Activated CD4-positive, alpha-beta T cell treated with anti-CD3 and anti-CD28 coated beads, Interleukin-2, amount 50 U/mL, for 24 hours (primary cell): ENCODE data around the gene SFSWAP.
"Not testable (repeated sequence)": the region's sequence is repeated elsewhere in the genome, so short reads cannot be mapped to it uniquely, and the experiment has no call there.

Experiments
- DNase-seq, 2 donors: peaks; one replicate each; pipeline ENCODE4 v3.0.0-alpha.2; 2020; ENCODE audit warnings: low read depth in 1 of 2, low spot score in 1 of 2

The SFSWAP gene

DNA sequence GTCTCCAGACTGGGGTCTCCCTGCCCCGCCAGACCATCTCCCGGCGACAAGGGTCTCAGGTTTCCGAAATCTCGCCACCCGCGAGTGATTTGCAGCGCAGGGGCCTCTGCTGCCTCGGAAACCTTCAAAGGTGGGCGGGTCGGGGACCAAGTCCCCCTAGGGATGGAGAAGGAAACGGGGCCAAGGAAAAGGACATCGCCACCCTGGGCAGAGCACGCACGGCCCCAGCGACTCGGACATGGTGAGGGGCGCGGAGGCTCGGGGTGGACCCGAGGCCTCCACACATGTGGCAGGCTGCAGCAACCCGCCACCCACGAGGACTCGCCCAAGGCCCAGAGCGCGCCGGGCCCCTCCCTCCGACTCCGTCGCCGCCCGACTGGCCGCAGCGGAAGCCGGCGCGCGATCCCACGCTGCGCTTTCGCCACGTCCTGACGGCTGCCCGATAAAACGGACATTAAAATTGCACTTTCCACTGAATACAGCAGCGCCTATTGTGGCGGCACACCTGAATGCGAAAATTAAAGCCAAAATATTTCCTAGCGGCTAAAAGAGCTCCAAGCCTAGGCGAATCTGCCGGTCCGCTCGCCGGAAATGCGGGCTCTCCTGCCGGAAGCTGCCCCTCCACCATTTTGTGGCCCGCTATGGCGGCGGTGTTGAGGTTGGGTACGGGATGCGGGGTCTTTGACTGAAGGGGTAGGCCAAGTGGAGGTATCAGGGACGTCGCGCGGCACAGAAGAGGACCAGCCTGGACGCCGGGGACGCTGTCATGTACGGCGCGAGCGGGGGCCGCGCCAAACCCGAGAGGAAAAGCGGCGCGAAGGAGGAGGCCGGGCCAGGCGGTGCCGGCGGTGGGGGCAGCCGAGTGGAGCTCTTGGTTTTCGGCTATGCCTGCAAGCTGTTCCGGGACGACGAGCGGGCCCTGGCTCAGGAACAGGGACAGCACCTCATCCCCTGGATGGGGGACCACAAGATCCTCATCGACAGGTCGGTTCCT, at the start of gene SFSWAP:
Gene SFSWAP, plus strand, starts transcription at position 627 of the 994 bp plus-strand sequence. Its CDS starts 140 bp downstream, at position 767.
- DNase-seq: peak; percentile 65 to 69

DNA sequence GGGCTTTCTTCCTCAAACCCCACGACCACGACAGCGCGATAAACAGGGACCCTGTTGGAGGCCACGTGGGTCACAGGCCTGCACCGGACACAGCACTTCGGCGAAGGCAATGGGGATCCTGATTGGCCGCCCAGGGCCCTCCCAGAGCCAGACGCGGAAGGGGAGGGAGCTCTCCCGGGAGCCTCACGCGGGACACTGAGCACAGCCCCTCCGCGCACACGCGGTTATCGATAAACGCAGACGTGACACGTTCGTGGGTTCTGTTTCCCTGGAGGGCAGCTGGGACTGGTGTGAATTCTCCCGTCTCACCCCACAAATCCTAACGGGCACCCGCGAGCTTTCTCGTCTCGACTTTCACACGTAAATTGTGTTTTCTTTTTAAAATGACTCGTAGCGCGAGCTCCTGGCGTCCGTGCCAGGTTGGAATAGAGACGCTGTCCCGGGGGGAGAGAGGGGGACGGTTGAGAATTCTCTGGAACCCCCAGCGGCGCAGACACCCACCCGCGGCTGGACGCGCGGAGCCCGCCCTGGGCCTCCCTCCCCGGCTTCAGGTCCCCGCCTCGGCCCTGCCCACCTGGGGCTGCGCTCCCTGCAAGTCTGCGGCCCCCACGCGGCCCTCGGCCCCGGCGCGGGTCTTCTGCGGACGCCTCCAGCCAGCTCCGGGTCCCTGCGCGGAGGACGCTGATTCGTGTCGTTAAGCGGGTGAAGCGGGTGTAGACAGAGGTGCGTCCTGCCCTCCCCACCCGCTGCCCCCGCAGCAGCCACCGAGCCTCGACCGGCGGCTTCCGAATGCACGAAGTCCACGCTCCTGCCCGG, 49.5 kb upstream of the SFSWAP start:
- DNase-seq: not testable (repeated sequence)

DNA sequence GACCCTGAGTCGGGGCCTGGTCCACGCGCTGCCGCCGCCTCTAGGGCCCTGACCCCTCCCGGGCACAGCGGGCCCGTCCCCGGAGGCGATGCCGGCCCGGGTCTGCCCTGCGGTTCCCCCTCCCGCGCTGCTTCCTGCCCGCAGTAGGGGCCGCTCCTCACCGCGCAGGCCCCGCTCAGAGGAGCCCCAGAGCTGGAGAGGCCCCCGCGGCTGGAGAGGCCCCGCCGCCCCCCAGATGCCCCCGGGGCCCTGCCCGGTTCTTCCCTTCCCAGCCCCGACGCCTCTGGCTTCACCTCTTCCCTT, 49.0 kb upstream of the SFSWAP start:
- DNase-seq: not testable (repeated sequence)

DNA sequence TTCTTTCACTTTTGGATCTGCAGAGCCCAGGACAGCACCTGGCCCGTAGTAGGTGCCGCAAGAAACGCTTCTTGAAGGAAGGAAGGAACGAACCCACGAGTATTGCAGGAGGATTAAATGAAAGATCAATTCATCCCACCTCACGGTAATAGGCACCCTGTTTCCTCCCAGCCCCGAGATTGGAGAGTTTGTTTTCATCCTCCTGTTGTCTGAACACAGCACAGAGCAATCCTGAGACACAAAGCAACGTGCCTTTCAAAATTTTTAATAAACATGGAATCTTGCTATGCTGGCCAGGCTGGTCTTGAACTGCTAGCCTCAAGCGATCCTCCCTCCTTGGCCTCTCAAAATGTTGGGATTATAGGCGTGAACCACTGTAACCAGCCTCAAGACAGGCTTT, 48.5 kb upstream of the SFSWAP start:
- not testable (repeated sequence) for DNase-seq

DNA sequence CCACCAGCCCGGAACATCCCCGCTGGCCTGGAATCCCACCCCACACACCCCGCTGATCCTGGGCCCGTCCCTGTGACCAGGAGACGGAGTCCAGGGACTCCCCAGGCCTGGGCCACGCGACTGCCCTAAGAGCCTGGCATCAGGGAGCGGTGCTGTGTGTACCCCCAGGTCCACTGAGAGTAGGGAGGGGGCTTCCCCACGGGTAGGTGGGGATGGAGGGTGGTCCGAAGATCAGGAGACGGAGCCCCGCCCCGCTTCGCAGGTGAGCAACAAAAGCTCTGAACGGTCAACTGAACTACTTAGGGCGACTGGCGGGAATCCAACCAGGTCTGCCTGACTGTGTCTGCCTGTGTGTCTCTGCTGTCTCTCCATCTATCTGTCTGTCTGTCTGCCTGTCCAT, 45.2 kb upstream of the SFSWAP start:
- not testable (repeated sequence) for DNase-seq

DNA sequence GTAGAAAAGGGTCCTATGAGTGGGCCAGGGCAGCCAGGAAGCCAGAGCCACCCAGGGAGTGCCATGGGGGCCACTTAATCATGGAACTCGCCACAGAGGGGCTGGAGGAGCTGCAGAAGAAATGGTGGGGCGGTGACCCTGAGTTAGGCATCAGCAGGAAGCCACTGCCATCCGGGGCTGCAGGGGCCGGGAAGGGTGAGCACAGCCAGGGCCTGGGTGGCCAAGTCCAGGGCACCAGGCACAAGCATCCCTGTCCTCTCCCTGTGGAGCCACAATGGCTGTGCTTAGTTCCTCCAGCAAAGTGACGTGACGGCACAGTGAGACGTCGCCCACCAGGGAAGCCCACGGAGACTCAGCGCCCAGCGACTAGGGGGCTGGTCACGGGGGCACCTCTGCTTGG, 44.4 kb upstream of the SFSWAP start:
- DNase-seq: not testable (repeated sequence)

DNA sequence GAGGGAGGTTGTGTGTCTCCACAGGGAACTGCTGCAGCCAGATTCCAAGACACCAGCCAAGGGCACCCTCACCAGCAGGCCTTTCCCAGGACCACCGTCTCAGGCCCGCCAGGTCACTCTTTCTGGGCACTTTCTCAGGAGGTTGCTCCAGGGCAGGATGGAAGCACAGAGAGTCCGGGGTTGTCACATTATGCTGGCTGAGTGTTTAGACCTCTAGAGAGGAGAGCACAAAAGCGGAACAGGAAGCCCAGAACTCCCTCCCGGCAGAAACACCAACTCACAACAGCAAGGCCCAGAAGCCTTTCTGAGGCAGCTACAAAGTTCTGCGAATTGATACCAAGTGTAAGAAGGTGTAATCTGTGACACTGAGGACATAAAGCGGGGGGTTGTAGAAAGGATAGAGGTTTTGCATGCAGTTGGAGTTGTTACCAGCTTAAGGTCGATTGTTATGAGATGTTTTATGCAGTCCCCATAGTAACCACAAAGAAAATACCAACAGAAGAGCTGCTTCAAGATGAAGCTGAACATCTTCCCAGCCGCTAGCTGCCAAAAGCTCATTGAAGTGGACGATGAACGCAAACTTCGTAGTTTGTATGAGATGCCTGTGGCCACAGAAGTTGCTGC, 43.8 kb upstream of the SFSWAP start:
- not testable (repeated sequence) for DNase-seq

DNA sequence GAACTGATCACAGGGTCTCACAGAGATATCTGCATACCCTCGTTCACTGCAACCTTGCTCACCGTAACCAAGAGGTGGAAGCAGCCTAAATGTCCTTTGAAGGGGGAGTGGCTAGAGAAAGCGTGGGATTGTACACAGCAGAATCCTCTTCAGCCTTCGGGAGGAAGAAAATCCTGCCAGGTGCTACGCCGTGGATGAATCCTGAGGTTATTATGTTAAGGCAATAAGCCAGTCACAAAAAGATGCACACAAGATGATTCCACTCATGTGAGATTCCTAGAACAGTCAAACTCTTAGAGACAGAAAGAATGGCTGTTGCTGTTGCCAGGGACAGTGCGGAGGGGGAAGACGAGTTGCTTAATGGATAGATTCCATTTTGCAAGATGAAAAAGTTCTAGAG, 39.6 kb upstream of the SFSWAP start:
- DNase-seq: no peak

DNA sequence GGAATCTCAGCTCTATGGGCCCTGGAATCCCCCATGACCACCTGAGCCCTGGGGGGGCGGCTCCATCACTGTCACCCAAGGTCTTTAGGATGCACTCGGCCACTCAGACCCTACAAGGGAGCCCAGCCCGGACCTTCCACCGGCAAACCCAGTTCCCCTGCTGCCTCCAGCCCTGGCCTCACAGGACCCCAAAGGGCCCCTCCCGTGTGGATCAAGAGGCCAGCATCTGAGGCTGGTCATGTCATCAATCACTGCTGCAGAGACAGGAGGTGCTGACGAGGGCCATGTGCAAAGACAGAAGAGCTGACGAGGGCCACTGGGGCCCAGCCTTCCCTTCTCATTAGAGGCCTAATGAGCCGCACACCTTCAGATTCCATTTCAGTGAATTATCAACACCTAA, 39.0 kb upstream of the SFSWAP start:
- DNase-seq: no peak

DNA sequence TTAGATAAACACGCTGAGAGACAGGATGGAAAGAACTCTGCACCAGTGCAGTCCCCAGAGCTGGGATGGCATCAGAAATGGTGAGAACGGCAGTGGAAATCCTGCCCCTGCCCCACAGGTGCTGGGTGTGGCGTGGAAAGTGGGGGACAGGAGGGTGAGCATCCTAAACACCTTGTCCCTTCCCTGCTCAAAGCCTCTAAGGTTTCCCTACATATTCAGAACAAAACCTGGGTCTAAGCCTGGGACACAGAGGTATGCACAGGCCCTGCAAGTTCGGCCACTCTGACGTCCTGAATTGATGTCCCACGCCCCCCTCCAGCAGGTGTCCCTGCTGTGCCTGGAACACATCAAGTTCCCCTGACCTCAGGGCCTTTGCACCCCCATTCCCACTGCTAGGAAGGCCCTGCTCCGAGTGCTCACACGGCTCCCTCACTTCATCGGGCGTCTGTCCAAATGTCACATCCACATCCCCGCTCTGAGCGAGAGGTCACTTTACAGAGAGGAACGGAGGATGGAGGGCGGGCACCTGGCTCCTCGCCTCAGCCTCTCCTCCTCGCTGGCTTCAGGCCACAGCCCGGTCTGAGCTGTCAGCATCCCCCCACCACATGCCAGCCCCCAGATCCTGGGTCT, 38.5 kb upstream of the SFSWAP start:
- DNase-seq: no peak

DNA sequence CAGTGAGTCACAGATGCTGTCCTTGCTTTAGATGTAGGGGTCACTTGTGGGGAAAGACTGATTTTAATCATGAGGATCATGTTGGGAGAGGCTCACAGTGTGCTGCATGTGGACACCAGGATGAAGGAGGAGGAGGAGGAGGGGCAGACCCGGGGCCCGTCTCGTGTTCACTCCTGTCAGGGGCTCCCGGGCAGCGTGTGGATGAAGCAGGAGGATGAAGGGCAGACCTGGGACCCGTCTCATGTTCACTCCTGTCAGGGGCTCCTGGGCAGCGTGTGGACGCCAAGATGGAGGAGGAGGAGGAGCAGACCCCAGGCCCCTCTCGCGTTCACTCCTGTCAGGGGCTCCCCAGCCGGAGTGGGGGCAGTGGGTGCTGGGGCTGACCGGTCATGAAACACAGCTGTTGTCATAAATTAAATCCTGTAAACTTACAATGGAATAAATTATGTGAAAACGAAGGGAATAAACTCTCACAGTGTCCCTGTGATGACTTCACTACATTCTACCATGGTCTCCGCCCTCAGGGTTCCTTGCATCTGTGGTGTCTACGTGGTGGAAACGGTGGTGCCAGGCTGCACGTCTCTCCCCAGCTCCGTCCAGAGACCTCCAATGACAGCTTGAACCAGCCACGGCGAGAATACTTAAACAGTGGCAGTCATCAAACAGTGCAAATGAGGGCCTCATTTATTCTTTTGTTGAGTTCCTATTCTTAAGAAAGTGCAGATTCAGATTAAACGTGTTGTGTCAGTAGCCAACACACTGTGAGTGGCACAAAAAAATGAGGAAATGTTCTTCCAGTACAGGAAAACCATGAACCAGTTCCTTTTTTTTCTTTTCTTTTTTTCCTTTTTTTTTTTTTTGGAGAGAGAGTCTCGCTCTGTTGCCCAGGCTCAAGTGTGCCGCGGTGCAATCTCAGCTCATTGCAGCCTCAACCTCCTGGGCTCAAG, 37.7 kb upstream of the SFSWAP start:
- no peak for DNase-seq

DNA sequence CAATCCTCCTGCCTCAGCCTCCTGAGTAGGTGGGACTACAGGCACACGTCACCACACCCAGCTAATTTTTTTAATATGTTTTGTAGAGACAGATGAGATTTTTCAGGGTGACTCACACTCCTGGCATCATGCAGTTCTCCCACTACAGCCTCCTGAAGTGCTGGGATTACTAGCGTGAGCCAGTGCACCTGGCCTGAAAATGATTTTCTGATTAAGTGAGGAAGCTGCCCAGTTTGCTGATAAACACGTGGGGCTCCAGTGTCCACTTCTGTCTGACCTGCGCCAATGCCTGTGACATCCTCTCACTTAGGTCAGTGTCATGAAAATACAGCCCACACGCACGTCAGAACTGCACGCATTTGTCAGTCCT, 37.0 kb upstream of the SFSWAP start:
- no peak for DNase-seq

DNA sequence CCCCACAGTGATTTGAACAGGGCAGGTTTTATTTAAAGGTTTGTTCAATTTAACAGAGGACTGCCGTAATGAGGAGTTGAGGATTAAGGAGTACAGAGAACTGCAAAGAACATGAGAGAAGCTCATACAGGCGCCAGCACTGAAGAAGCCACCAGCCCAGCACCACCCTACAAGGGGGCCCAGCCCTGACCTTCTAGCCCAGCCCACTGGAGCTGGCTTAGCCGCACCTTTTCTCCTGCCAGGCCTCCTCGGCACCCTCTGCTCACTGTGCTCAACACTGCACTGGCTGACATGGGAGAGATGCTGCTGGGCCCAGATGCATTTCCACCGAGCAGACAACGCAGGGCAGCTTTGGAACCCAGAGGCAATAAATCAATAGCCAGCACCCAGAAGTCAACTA, 36.5 kb upstream of the SFSWAP start:
- no peak for DNase-seq

DNA sequence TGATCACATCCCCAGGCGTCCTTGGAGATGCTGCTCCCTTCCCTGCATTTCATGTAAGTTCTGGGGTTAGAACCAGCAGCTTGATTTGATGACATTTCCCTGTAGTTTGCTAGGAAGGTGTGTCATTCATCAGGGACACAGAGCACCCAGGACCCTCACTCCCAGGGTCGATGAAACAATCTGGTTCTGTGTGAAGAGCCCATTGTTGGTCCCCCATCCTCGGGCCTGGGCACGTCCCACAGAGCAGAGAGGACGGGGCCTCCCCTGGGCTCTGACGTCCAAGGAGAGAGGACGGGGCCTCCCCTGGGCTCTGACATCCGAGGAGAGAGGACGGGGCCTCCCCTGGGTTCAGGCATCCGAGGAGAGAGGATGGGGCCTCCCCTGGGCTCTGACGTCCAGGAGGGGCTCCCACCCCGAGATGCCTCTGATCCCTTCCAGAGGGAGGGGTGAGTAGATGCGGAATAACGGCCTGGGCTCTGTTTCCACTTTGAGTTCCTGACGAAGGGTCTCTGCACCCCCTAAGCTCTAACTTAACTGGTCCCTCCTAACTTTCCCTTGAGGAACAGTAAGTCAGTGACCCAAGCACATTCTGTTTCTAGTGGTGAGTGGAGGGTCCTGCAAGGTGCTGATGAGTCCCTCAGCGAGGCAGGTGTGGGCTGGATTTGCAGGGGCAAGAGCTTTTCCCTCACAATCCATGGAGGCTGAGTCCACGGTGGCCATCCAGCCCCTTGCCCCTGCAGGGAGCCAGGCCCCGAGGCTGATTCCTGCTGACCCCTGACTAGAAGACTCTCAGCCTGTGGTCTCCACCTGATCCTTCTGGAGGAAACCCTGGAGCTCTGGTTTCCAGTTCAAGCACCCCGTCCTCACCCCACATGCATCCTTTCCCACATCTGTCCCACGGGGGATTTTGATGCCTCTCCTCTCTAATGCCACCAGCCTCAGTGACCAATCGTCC, 35.5 kb upstream of the SFSWAP start:
- DNase-seq: no peak

DNA sequence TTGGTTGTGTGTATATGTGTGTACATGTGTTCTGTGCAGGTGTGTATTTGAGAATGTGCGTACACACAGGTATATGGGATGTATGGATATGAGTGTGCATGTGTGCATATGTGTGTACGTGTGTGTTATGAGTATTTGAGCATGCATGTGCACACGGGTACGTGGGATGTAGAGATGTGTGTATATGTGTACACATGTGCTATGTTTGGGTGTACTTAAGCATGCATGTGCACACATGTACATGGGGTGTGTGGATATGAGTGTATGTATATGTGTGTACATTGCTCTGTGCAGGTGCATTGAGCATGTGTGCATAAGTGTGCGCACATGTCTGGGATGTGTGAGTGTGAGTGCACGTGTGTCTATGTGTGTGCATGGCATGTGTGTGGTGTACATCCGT, 34.3 kb upstream of the SFSWAP start:
- no peak for DNase-seq

DNA sequence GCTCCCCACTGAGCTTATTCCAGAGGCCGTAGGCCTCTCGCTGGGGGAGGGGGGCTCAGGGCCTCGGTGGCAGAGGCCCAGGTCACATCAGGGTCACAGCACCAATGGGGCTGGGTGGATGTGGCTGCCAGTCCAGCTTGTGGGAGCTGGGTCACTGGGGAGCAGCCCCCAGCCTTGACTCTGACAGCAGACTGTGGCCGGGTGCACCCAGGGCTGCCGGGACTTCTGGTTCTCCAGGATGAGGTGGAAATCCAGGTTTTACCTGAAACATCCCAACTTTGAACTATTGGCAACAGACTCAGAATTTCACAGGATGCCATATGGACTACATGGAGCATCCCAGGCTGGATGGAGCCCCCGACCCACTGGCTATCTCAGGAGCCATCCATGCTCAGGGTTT, 33.8 kb upstream of the SFSWAP start:
- DNase-seq: not testable (repeated sequence)

DNA sequence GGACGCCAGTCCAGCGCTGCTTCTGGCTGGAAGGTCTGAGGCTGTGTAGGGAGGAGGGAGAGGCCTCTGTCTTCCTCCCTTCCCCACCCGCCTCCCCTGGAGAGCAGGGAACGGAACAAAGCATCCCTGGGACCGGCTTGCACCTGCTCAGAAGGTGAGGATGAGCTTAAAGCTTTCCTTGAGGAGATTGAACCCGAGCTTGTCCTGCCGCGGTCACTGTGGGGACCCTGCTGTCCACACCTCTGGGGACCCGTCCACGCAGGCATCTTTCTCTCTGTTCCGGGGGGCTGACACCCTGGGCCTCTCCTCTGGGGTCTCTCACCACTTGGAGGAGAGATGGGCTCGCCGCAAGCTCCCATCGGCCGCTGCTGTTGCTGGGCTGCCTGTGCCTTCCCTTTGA, 33.2 kb upstream of the SFSWAP start:
- DNase-seq: no peak

DNA sequence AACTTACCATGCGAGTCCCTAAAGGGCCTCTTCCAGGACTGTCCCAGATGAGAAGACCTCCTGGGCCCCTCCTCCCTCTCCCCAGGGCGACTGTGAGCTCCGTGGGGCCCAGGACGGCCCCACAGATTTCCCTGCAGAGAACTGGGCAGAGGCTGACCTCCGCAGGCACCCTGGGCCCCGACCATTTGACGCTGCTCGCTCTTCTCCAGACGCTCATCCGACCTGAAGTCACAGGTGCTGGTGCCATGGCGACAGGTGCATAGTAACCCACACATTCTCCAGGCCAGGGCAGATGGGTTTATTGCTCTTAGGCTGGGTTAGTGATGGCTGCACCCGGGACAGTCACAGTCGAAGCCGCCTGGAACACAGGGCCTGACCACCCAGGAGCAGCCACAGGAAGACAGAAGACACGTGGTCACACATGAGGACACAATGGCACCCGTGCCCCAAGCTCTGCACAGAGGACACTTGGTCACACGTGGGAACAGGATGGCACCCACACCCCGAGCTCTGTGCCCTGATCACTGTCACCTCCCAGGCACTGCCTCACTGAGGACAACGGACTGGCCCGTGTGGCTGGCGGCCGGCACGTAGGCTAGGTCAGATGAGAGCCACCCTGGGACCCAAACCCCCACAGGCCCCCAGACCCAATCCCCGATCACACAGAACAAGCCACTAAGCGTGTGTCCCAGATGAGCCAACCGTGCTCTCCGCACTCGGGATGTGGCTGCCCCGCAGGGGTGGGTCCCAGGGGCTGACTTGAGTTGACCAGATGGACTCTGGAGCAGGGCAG, 32.3 kb upstream of the SFSWAP start:
- not testable (repeated sequence) for DNase-seq
